HCT116 (cell line): ENCODE measurements around the gene NTNG2. TPM values are rescaled to one million over a fixed set of nuclear protein-coding genes. Genes with fewer than 3 reads are reported as not detected.

Source experiments
- ATAC-seq: fragments of 200-7000 bp; cut with Tn5 transposase; 2 replicates; pipeline ENCODE4 v1.9.1; 2020; ENCODE audit warnings: mild to moderate bottlenecking, moderate library complexity
- BruUV-seq: library from RNA; stranded (reverse); fragments of 400-500 nt; replicated peaks from 2 replicates; lab custom pipeline; 2021; lab: Mats Ljungman, UMichigan
- CTCF ChIA-PET: fragments of 300-600 bp; sonication (Branson Sonifier 250); formaldehyde crosslinking; loops from one replicate; lab custom pipeline; 2021; ENCODE audit warnings: antibody characterized with exemption; lab: Charles Lee
- POLR2A ChIA-PET: fragments of 300-600, 350-600 bp; sonication (Branson Sonifier 250); formaldehyde crosslinking; loops from one replicate; lab custom pipeline; 2021; ENCODE audit warnings: antibody characterized with exemption; lab: Charles Lee
- RAD21 ChIA-PET, 2 experiments: fragments of 300-600 bp; sonication (Branson Sonifier 250); formaldehyde crosslinking; loops; one replicate each; lab custom pipeline; 2023; ENCODE audit warnings: low total read pairs in 2 of 2; ENCODE audit not compliant: uncharacterized antibody in 2 of 2, unreplicated experiment in 2 of 2, low non-redundant PET in 1 of 2; lab: Charles Lee
- DNase-seq: peaks from one replicate; pipeline ENCODE4 v3.0.0-alpha.2; 2010; ENCODE audit warnings: low read depth, low spot score
- H2AFZ ChIP-seq: fragments of 200-600 bp; shearing (Covaris generic), sonication (generic); 2 replicates; pipeline ENCODE4 v1.6.1; 2017; ENCODE audit warnings: low read depth, mixed run types, mixed read lengths, antibody characterized with exemption, low read length; ENCODE audit not compliant: poor library complexity, severe bottlenecking
- H3K27ac ChIP-seq: 2 replicates; pipeline ENCODE4 v1.5.1; 2012; ENCODE audit warnings: low read depth, low read length
- H3K27me3 ChIP-seq: fragments of 200-600 bp; sonication (generic); 2 replicates; pipeline ENCODE4 v1.6.1; 2016; ENCODE audit warnings: mixed run types, low read length, mixed read lengths; ENCODE audit not compliant: insufficient read depth
- H3K36me3 ChIP-seq, 2 experiments: fragments of 200-500 bp in 1 of 2; fragments of 200-600 bp in 1 of 2; sonication (Bioruptor generic) in 1 of 2; sonication (generic) in 1 of 2; 2 replicates each; pipeline versions ENCODE4 v1.5.1 to v1.6.1; 2014 to 2016; ENCODE audit warnings: low read length in 2 of 2, inconsistent platforms in 1 of 2, mixed read lengths in 1 of 2, mixed run types in 1 of 2; ENCODE audit not compliant: insufficient read depth in 2 of 2, control insufficient read depth in 1 of 2
- H3K4me1 ChIP-seq, 2 experiments: fragments of 200-600 bp in 1 of 2; sonication (generic) in 1 of 2; 2 replicates each; pipeline versions ENCODE4 v1.5.1 to v1.6.1; 2012 to 2017; ENCODE audit warnings: low read length in 2 of 2, inconsistent platforms in 1 of 2, mild to moderate bottlenecking in 1 of 2, mixed read lengths in 1 of 2, mixed run types in 1 of 2, moderate library complexity in 1 of 2; ENCODE audit not compliant: insufficient read depth in 2 of 2, control insufficient read depth in 1 of 2
- H3K4me2 ChIP-seq: fragments of 200-600 bp; sonication (generic); 2 replicates; pipeline ENCODE4 v1.6.1; 2017; ENCODE audit warnings: mixed run types, low read length, mixed read lengths
- H3K4me3 ChIP-seq, 2 experiments: fragments of 200-600 bp in 1 of 2; sonication (generic) in 1 of 2; replicated peaks in 1 of 2; 2 replicates each; pipeline ENCODE4 v1.5.1; 2011 to 2016; ENCODE audit warnings: low read length in 2 of 2, control low read depth in 1 of 2, low read depth in 1 of 2, mild to moderate bottlenecking in 1 of 2, mixed read lengths in 1 of 2, mixed run types in 1 of 2
- H3K79me2 ChIP-seq: fragments of 200-600 bp; sonication (generic); 2 replicates; pipeline ENCODE4 v1.6.1; 2017; ENCODE audit warnings: mild to moderate bottlenecking, mixed run types, low read length, moderate library complexity, mixed read lengths; ENCODE audit not compliant: insufficient read depth
- H3K9ac ChIP-seq: fragments of 200-600 bp; sonication (generic); 2 replicates; pipeline ENCODE4 v1.6.1; 2016; ENCODE audit warnings: low read length, mixed read lengths
- H3K9me2 ChIP-seq: fragments of 200-600 bp; sonication (generic), shearing (Covaris generic); 2 replicates; pipeline ENCODE4 v1.6.1; 2017; ENCODE audit warnings: mixed run types, mild to moderate bottlenecking, moderate library complexity; ENCODE audit not compliant: insufficient read depth
- H3K9me3 ChIP-seq, 2 experiments: fragments of 200-500 bp in 1 of 2; fragments of 200-600 bp in 1 of 2; sonication (Bioruptor generic) in 1 of 2; sonication (generic) in 1 of 2; 2 replicates each; pipeline ENCODE4 v1.6.1; 2014 to 2017; ENCODE audit warnings: low read length in 2 of 2, mixed read lengths in 2 of 2, inconsistent platforms in 1 of 2, low read depth in 1 of 2, mild to moderate bottlenecking in 1 of 2, mixed run types in 1 of 2, moderate library complexity in 1 of 2; ENCODE audit not compliant: control insufficient read depth in 1 of 2, insufficient read depth in 1 of 2
- H4K20me1 ChIP-seq: fragments of 200-600 bp; sonication (generic), shearing (Covaris generic); 2 replicates; pipeline ENCODE4 v1.6.1; 2017; ENCODE audit warnings: mixed run types, mild to moderate bottlenecking, moderate library complexity; ENCODE audit not compliant: insufficient read depth
- POLR2A ChIP-seq: IDR thresholded peaks from 2 replicates; pipeline ENCODE4 v1.7.0; 2011; ENCODE audit warnings: borderline replicate concordance; ENCODE audit not compliant: insufficient read depth, insufficient read length; ENCODE audit errors: extremely low read depth
- YY1 ChIP-seq: IDR thresholded peaks from 2 replicates; pipeline ENCODE4 v1.6.1; 2011; ENCODE audit warnings: low read length, low read depth, moderate library complexity, mild to moderate bottlenecking; ENCODE audit not compliant: insufficient replicate concordance; ENCODE audit errors: extremely low read depth
- intact Hi-C: fragments of 100-400 bp; cut with micrococcal nuclease; formaldehyde crosslinking; loops from 2 replicates; pipeline ENCODE4 v1.10.0; 2022
- total RNA-seq: library from RNA; stranded (reverse); gene quantifications from one replicate; pipeline ENCODE4 v1.2.1, GENCODE V29; 2021; ENCODE audit not compliant: unreplicated experiment
- TF ChIP-seq, protein P1 (sequence below): IDR thresholded peaks from 2 replicates; pipeline ENCODE4 v1.6.1; 2012
- TF ChIP-seq, protein P2 (sequence below): IDR thresholded peaks from 2 replicates; pipeline ENCODE4 v1.6.1; 2011; ENCODE audit warnings: mild to moderate bottlenecking, low read length, moderate library complexity; ENCODE audit not compliant: insufficient replicate concordance; ENCODE audit errors: extremely low read depth

The NTNG2 gene
- total RNA-seq, 1 experiment from 2014 or later = 2.5 TPM

DNA sequence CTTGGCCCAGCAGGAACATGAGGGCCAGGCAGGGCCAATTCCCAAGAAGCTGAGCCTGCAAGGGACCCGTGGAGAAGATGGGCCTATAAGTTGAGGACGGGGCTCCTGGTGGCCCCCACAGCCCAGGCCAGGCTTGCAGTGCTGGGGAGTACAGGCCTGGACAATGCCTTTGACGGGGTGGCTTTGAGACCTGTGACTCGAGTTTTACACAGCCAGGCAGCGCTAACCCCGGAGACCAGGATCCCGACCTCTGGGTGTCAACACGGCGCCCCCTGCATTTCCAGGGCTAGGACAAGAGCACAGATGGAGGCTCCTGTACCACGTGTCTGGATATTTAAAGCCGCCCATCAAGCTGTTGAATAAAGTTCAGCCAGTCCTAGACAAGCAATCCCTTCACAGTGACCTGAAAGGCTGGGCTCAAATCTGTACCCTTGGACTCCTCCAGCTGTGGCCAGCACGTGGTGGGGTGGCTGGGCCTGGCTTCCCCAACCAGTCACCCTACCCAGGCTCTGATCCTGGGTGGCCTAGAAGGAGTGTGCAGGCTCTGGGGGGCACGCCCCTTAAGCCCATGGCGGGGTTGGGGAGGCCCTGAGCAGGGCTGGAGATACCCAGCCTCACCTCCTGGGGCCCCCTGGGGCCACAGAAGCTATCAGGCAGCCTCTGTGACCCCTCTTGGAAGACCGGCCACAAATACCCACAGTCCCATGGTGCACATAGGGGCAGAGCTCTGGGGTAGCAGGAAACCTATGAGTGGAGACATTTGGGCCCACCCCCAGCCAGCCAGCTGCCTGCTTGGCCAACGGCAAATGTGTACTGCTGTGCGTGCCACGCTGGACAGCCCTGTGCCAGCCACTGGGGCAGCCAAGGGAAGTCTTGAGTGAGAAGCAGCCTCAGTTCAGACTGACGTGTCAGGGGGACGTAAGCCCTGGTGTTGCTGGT is 88.7 kb downstream of the NTNG2 start:
- no TSS peak for BruUV-seq
- Histone ChIP-seq H3K9ac (no peak overlapping the region), H3K4me2 (no peak overlapping the region), H3K9me2 (no peaks in the 10 kb centered on the region), H3K79me2 (no peaks in the 10 kb centered on the region), H3K36me3 (no peaks in the 10 kb centered on the region), H3K27ac (no peak overlapping the region), H3K4me3 (no peak overlapping the region), H4K20me1 (no peaks in the 10 kb centered on the region), H2AFZ (no peak overlapping the region), H3K4me1 (peaks cover 0 to 3% of the 10 kb centered on the region in 2 experiments; a peak in 1 of 4 replicates), H3K9me3 (peaks cover 5 to 15% of the 10 kb centered on the region in 2 experiments; a peak in 2 of 4 replicates), H3K27me3 (no peaks in the 10 kb centered on the region)
- POLR2A ChIA-PET = no interaction called here
- no peak for TF ChIP-seq YY1
- TF ChIP-seq, protein P1, sequence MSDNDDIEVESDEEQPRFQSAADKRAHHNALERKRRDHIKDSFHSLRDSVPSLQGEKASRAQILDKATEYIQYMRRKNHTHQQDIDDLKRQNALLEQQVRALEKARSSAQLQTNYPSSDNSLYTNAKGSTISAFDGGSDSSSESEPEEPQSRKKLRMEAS = no peak
- TF ChIP-seq POLR2A = no peak
- TF ChIP-seq, protein P2, sequence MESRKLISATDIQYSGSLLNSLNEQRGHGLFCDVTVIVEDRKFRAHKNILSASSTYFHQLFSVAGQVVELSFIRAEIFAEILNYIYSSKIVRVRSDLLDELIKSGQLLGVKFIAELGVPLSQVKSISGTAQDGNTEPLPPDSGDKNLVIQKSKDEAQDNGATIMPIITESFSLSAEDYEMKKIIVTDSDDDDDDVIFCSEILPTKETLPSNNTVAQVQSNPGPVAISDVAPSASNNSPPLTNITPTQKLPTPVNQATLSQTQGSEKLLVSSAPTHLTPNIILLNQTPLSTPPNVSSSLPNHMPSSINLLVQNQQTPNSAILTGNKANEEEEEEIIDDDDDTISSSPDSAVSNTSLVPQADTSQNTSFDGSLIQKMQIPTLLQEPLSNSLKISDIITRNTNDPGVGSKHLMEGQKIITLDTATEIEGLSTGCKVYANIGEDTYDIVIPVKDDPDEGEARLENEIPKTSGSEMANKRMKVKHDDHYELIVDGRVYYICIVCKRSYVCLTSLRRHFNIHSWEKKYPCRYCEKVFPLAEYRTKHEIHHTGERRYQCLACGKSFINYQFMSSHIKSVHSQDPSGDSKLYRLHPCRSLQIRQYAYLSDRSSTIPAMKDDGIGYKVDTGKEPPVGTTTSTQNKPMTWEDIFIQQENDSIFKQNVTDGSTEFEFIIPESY = no peak
- ATAC-seq = no peak
- intact Hi-C loops = no loop called here
- RAD21 ChIA-PET = no interaction called here
- DNase-seq = no peak
- CTCF ChIA-PET = no interaction called here
